GM23338 (cell line): ENCODE results near the gene DRAM1.

ENCODE experiments used
- CREB1 ChIP-seq: fragments of 250-450 bp; sonication (Bioruptor Pico); IDR thresholded peaks from 2 replicates; pipeline ENCODE4 v1.5.0; 2020; ENCODE audit warnings: low read depth, mild to moderate bottlenecking, moderate library complexity
- EZH2 ChIP-seq: fragments of 200-600 bp; sonication (generic); IDR thresholded peaks from one replicate; pipeline ENCODE4 v1.8.0; 2017; ENCODE audit warnings: antibody characterized with exemption, mild to moderate bottlenecking, low read depth; ENCODE audit not compliant: unreplicated experiment
- EZH2phosphoT487 ChIP-seq: fragments of 200-600 bp; sonication (generic); IDR thresholded peaks from one replicate; pipeline ENCODE4 v1.8.1; 2018; ENCODE audit warnings: antibody characterized with exemption; ENCODE audit not compliant: unreplicated experiment
- JUNB ChIP-seq: IDR thresholded peaks from one replicate; pipeline ENCODE4 v1.6.1; 2016; ENCODE audit warnings: antibody characterized with exemption; ENCODE audit not compliant: unreplicated experiment
- POLR2AphosphoS5 ChIP-seq: IDR thresholded peaks from 2 replicates; pipeline ENCODE4 v1.6.1; 2016; ENCODE audit warnings: antibody characterized with exemption, low read depth
- STAT1 ChIP-seq: IDR thresholded peaks from one replicate; pipeline ENCODE4 v1.6.1; 2016; ENCODE audit warnings: antibody characterized with exemption; ENCODE audit not compliant: unreplicated experiment
- ZNF114 ChIP-seq: fragments of 250-450 bp; sonication (Bioruptor Pico); IDR thresholded peaks from 2 replicates; pipeline ENCODE4 v1.5.0; 2020; ENCODE audit warnings: mild to moderate bottlenecking, moderate library complexity
- ZNF331 ChIP-seq: fragments of 250-450 bp; sonication (Bioruptor Pico); IDR thresholded peaks from 2 replicates; pipeline ENCODE4 v1.5.0; 2020; ENCODE audit warnings: low read depth, mild to moderate bottlenecking, moderate library complexity
- TF ChIP-seq, protein P1 (sequence below), 2 experiments: fragments of 200-600 bp in 1 of 2; sonication (generic) in 1 of 2; conservative IDR thresholded peaks; 2 replicates each; pipeline versions ENCODE4 v1.5.1 to v1.6.1; 2016 to 2017; ENCODE audit warnings: antibody characterized with exemption in 2 of 2, low read depth in 2 of 2, mild to moderate bottlenecking in 2 of 2, moderate library complexity in 1 of 2
- TF ChIP-seq, protein P2 (sequence below): IDR thresholded peaks from one replicate; pipeline ENCODE4 v1.6.1; 2018; ENCODE audit warnings: antibody characterized with exemption; ENCODE audit not compliant: unreplicated experiment
- TF ChIP-seq, protein P3 (sequence below): fragments of 250-450 bp; sonication (Bioruptor Pico); IDR thresholded peaks from 2 replicates; pipeline ENCODE4 v1.5.0; 2020; ENCODE audit warnings: mild to moderate bottlenecking, moderate library complexity

DNA sequence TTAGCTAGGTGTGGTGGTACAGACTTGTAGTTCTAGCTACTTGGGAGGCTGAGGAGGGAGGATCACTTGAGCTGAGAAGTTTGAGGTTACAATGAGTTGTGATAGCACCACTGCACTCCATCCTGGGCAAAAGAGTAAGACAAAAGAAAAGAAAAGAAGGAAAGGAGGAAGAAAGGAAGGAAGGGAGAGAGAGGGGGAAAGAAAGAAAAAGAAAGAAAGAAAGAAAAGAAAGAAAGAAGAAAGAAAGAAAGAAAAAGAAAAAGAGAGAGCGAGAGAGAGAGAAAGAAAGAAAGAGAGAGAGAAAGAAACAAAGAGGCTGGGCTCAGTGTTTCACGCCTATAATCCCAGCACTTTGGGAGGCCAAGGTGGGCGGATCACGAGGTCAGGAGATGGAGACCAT is 36.3 kb upstream of the DRAM1 start:
- TF ChIP-seq CREB1 (CRISPR knock-in tag): no peak
- TF ChIP-seq, protein P1, sequence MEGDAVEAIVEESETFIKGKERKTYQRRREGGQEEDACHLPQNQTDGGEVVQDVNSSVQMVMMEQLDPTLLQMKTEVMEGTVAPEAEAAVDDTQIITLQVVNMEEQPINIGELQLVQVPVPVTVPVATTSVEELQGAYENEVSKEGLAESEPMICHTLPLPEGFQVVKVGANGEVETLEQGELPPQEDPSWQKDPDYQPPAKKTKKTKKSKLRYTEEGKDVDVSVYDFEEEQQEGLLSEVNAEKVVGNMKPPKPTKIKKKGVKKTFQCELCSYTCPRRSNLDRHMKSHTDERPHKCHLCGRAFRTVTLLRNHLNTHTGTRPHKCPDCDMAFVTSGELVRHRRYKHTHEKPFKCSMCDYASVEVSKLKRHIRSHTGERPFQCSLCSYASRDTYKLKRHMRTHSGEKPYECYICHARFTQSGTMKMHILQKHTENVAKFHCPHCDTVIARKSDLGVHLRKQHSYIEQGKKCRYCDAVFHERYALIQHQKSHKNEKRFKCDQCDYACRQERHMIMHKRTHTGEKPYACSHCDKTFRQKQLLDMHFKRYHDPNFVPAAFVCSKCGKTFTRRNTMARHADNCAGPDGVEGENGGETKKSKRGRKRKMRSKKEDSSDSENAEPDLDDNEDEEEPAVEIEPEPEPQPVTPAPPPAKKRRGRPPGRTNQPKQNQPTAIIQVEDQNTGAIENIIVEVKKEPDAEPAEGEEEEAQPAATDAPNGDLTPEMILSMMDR (conservative IDR thresholded peaks at IDR 0.05; ENCODE audit: low read depth in 2 of 2): no peak
- TF ChIP-seq EZH2: no peak
- no peak for TF ChIP-seq POLR2AphosphoS5
- TF ChIP-seq, protein P2, sequence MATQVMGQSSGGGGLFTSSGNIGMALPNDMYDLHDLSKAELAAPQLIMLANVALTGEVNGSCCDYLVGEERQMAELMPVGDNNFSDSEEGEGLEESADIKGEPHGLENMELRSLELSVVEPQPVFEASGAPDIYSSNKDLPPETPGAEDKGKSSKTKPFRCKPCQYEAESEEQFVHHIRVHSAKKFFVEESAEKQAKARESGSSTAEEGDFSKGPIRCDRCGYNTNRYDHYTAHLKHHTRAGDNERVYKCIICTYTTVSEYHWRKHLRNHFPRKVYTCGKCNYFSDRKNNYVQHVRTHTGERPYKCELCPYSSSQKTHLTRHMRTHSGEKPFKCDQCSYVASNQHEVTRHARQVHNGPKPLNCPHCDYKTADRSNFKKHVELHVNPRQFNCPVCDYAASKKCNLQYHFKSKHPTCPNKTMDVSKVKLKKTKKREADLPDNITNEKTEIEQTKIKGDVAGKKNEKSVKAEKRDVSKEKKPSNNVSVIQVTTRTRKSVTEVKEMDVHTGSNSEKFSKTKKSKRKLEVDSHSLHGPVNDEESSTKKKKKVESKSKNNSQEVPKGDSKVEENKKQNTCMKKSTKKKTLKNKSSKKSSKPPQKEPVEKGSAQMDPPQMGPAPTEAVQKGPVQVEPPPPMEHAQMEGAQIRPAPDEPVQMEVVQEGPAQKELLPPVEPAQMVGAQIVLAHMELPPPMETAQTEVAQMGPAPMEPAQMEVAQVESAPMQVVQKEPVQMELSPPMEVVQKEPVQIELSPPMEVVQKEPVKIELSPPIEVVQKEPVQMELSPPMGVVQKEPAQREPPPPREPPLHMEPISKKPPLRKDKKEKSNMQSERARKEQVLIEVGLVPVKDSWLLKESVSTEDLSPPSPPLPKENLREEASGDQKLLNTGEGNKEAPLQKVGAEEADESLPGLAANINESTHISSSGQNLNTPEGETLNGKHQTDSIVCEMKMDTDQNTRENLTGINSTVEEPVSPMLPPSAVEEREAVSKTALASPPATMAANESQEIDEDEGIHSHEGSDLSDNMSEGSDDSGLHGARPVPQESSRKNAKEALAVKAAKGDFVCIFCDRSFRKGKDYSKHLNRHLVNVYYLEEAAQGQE: no peak
- no peak for TF ChIP-seq EZH2phosphoT487
- no peak for TF ChIP-seq STAT1
- no peak for TF ChIP-seq ZNF331
- no peak for TF ChIP-seq JUNB
- TF ChIP-seq ZNF114: no peak
- TF ChIP-seq, protein P3, sequence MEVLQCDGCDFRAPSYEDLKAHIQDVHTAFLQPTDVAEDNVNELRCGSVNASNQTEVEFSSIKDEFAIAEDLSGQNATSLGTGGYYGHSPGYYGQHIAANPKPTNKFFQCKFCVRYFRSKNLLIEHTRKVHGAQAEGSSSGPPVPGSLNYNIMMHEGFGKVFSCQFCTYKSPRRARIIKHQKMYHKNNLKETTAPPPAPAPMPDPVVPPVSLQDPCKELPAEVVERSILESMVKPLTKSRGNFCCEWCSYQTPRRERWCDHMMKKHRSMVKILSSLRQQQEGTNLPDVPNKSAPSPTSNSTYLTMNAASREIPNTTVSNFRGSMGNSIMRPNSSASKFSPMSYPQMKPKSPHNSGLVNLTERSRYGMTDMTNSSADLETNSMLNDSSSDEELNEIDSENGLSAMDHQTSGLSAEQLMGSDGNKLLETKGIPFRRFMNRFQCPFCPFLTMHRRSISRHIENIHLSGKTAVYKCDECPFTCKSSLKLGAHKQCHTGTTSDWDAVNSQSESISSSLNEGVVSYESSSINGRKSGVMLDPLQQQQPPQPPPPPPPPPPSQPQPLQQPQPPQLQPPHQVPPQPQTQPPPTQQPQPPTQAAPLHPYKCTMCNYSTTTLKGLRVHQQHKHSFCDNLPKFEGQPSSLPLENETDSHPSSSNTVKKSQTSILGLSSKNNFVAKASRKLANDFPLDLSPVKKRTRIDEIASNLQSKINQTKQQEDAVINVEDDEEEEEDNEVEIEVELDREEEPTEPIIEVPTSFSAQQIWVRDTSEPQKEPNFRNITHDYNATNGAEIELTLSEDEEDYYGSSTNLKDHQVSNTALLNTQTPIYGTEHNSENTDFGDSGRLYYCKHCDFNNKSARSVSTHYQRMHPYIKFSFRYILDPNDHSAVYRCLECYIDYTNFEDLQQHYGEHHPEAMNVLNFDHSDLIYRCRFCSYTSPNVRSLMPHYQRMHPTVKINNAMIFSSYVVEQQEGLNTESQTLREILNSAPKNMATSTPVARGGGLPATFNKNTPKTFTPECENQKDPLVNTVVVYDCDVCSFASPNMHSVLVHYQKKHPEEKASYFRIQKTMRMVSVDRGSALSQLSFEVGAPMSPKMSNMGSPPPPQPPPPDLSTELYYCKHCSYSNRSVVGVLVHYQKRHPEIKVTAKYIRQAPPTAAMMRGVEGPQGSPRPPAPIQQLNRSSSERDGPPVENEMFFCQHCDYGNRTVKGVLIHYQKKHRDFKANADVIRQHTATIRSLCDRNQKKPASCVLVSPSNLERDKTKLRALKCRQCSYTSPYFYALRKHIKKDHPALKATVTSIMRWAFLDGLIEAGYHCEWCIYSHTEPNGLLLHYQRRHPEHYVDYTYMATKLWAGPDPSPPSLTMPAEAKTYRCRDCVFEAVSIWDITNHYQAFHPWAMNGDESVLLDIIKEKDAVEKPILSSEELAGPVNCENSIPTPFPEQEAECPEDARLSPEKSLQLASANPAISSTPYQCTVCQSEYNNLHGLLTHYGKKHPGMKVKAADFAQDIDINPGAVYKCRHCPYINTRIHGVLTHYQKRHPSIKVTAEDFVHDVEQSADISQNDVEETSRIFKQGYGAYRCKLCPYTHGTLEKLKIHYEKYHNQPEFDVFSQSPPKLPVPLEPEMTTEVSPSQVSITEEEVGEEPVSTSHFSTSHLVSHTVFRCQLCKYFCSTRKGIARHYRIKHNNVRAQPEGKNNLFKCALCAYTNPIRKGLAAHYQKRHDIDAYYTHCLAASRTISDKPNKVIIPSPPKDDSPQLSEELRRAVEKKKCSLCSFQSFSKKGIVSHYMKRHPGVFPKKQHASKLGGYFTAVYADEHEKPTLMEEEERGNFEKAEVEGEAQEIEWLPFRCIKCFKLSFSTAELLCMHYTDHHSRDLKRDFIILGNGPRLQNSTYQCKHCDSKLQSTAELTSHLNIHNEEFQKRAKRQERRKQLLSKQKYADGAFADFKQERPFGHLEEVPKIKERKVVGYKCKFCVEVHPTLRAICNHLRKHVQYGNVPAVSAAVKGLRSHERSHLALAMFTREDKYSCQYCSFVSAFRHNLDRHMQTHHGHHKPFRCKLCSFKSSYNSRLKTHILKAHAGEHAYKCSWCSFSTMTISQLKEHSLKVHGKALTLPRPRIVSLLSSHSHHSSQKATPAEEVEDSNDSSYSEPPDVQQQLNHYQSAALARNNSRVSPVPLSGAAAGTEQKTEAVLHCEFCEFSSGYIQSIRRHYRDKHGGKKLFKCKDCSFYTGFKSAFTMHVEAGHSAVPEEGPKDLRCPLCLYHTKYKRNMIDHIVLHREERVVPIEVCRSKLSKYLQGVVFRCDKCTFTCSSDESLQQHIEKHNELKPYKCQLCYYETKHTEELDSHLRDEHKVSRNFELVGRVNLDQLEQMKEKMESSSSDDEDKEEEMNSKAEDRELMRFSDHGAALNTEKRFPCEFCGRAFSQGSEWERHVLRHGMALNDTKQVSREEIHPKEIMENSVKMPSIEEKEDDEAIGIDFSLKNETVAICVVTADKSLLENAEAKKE (CRISPR knock-in tag): no peak
